Mesenchymal stem cell (in vitro differentiated cells and primary cell): ENCODE measurements around the gene CCL22.

ENCODE experiments used
- DNase-seq: peaks from one replicate; pipeline ENCODE4 v3.0.0-alpha.2; 2013
- H2AFZ ChIP-seq: one replicate; pipeline ENCODE4 v1.6.1; 2013; ENCODE audit warnings: low read depth, mild to moderate bottlenecking, control low read depth, inconsistent platforms, low read length, moderate library complexity
- H2AK5ac ChIP-seq: 2 replicates; pipeline ENCODE4 v1.6.1; 2013; ENCODE audit warnings: low read length, moderate library complexity, mild to moderate bottlenecking, inconsistent platforms; ENCODE audit not compliant: severe bottlenecking
- H2BK120ac ChIP-seq: one replicate; pipeline ENCODE4 v1.6.1; 2013; ENCODE audit warnings: low read depth, mild to moderate bottlenecking, inconsistent platforms, low read length, moderate library complexity
- H2BK12ac ChIP-seq, 2 experiments: one replicate each; pipeline ENCODE4 v1.6.1; 2013; ENCODE audit warnings: inconsistent platforms in 2 of 2, low read length in 2 of 2, mild to moderate bottlenecking in 2 of 2, moderate library complexity in 2 of 2, control low read depth in 1 of 2
- H2BK15ac ChIP-seq: one replicate; pipeline ENCODE4 v1.6.1; 2013; ENCODE audit warnings: mild to moderate bottlenecking, low read depth, inconsistent platforms; ENCODE audit not compliant: poor library complexity, severe bottlenecking
- H2BK5ac ChIP-seq: 2 replicates; pipeline ENCODE4 v1.6.1; 2013; ENCODE audit warnings: low read depth, mild to moderate bottlenecking, low read length, control low read depth, inconsistent platforms; ENCODE audit not compliant: poor library complexity, severe bottlenecking
- H3K14ac ChIP-seq, 2 experiments: one replicate each; pipeline ENCODE4 v1.6.1; 2013; ENCODE audit warnings: inconsistent platforms in 2 of 2, low read length in 2 of 2, control low read depth in 1 of 2, mild to moderate bottlenecking in 1 of 2, moderate library complexity in 1 of 2
- H3K18ac ChIP-seq, 2 experiments: one replicate each; pipeline ENCODE4 v1.6.1; 2013; ENCODE audit warnings: inconsistent platforms in 2 of 2, low read length in 2 of 2, control low read depth in 1 of 2, low read depth in 1 of 2, mild to moderate bottlenecking in 1 of 2
- H3K23ac ChIP-seq, 2 experiments: one replicate each; pipeline ENCODE4 v1.6.1; 2013; ENCODE audit warnings: inconsistent platforms in 2 of 2, low read length in 2 of 2, mild to moderate bottlenecking in 2 of 2, moderate library complexity in 2 of 2, control low read depth in 1 of 2
- H3K27ac ChIP-seq: 2 replicates; pipeline ENCODE4 v1.5.1; 2013; ENCODE audit warnings: mild to moderate bottlenecking, moderate library complexity, low read length, control low read depth, inconsistent platforms; ENCODE audit not compliant: poor library complexity, severe bottlenecking
- H3K27me3 ChIP-seq, 2 experiments: 2 replicates each; pipeline versions ENCODE4 v1.6.1 to v1.7.0; 2013; ENCODE audit warnings: low read length in 2 of 2, mild to moderate bottlenecking in 2 of 2, moderate library complexity in 2 of 2, control low read depth in 1 of 2, inconsistent platforms in 1 of 2; ENCODE audit not compliant: control insufficient read depth in 1 of 2, insufficient read depth in 1 of 2
- H3K36me3 ChIP-seq, 2 experiments: 2 replicates each; pipeline versions ENCODE4 v1.6.1 to v1.7.0; 2013; ENCODE audit warnings: low read length in 2 of 2, control low read depth in 1 of 2, inconsistent platforms in 1 of 2, low read depth in 1 of 2, mild to moderate bottlenecking in 1 of 2; ENCODE audit not compliant: insufficient read depth in 2 of 2, control insufficient read depth in 1 of 2
- H3K4ac ChIP-seq, 2 experiments: one replicate each; pipeline ENCODE4 v1.6.1; 2013; ENCODE audit warnings: inconsistent platforms in 2 of 2, low read length in 2 of 2, mild to moderate bottlenecking in 2 of 2, moderate library complexity in 2 of 2, control low read depth in 1 of 2, low read depth in 1 of 2
- H3K4me1 ChIP-seq: 2 replicates; pipeline ENCODE4 v1.6.1; 2013; ENCODE audit warnings: low read depth, low read length, control low read depth; ENCODE audit not compliant: control insufficient read depth, insufficient read depth
- H3K4me2 ChIP-seq: 2 replicates; pipeline ENCODE4 v1.6.1; 2013; ENCODE audit warnings: low read length, mild to moderate bottlenecking, inconsistent platforms; ENCODE audit not compliant: poor library complexity, severe bottlenecking
- H3K4me3 ChIP-seq, 2 experiments: 2 replicates each; pipeline versions ENCODE4 v1.5.1 to v1.7.0; 2013; ENCODE audit warnings: low read length in 2 of 2, mild to moderate bottlenecking in 2 of 2, control low read depth in 1 of 2, low read depth in 1 of 2; ENCODE audit not compliant: insufficient read depth in 1 of 2
- H3K79me1 ChIP-seq: replicated peaks from 2 replicates; pipeline ENCODE4 v1.6.1; 2013; ENCODE audit warnings: mild to moderate bottlenecking, control low read depth, low read length, inconsistent platforms; ENCODE audit not compliant: poor library complexity, severe bottlenecking
- H3K9ac ChIP-seq: 2 replicates; pipeline ENCODE4 v1.7.0; 2013; ENCODE audit warnings: mild to moderate bottlenecking, low read length, moderate library complexity
- H3K9me3 ChIP-seq: 2 replicates; pipeline ENCODE4 v1.7.0; 2013; ENCODE audit warnings: mild to moderate bottlenecking, low read length; ENCODE audit not compliant: control insufficient read depth
- H4K8ac ChIP-seq: one replicate; pipeline ENCODE4 v1.6.1; 2013; ENCODE audit warnings: inconsistent platforms, mild to moderate bottlenecking, low read length, moderate library complexity
- H4K91ac ChIP-seq: one replicate; pipeline ENCODE4 v1.6.1; 2013; ENCODE audit warnings: mild to moderate bottlenecking, low read length, inconsistent platforms
- WGBS: methylation state at CpG from one replicate; pipeline ENCODE4 v1.1.7; 2013; ENCODE audit warnings: mixed read lengths; 5-methylcytosine and 5-hydroxymethylcytosine counted together

Gene CCL22

GRCh38 chr16:57386381-57386951 lies 27.9 kb downstream of the CCL22 start:
- Histone ChIP-seq H4K91ac (no peak overlapping the region), H3K79me1 (peaks cover 11% of the 10 kb centered on the region), H3K27ac (no peak overlapping the region), H2BK15ac (no peak overlapping the region), H4K8ac (no peak overlapping the region), H3K4me2 (no peak overlapping the region), H2BK120ac (no peak overlapping the region), H2BK12ac (no peak overlapping the region), H3K4me3 (no peak overlapping the region), H3K18ac (no peak overlapping the region), H3K9me3 (no peaks in the 10 kb centered on the region), H3K4me1 (peaks cover 20% of the 10 kb centered on the region), H3K14ac (no peak overlapping the region), H3K27me3 (peaks cover 14 to 25% of the 10 kb centered on the region in 2 experiments), H3K9ac (no peak overlapping the region), H3K36me3 (peaks cover 0 to 23% of the 10 kb centered on the region in 2 experiments), H2AFZ (no peak overlapping the region), H2BK5ac (no peak overlapping the region), H2AK5ac (no peak overlapping the region), H3K23ac (no peak overlapping the region), H3K4ac (peak overlapping the region in 1 of 2 experiments; percentile 6)
- 91% methylated on average over 5 of the region's 5 CpGs for WGBS
- DNase-seq = peak; percentile 71

- Histone ChIP-seq H3K4ac (no peak overlapping the region), H4K91ac (no peak overlapping the region), H2BK12ac (no peak overlapping the region), H3K4me2 (no peak overlapping the region), H3K27me3 (peaks cover 23 to 27% of the 10 kb centered on the region in 2 experiments), H2BK15ac (no peak overlapping the region), H2BK5ac (no peak overlapping the region), H2AK5ac (no peak overlapping the region), H3K9me3 (no peaks in the 10 kb centered on the region), H3K14ac (no peak overlapping the region), H3K4me1 (peaks cover 20% of the 10 kb centered on the region), H4K8ac (no peak overlapping the region), H3K36me3 (peaks cover 0 to 10% of the 10 kb centered on the region in 2 experiments), H3K4me3 (no peak overlapping the region), H3K9ac (no peak overlapping the region), H3K79me1 (peaks cover 2% of the 10 kb centered on the region), H3K23ac (no peak overlapping the region), H3K18ac (no peak overlapping the region), H2AFZ (no peak overlapping the region), H3K27ac (no peak overlapping the region), H2BK120ac (no peak overlapping the region)
- DNase-seq = no peak
- WGBS = 63% methylated on average over 3 of the region's 3 CpGs
Measured at GRCh38 chr16:57387598-57388354, 29.2 kb downstream of the CCL22 start.

GRCh38 chr16:57388359-57389086 lies 29.9 kb downstream of the CCL22 start:
- H3K23ac ChIP-seq = no peak overlapping the region
- peaks cover 0 to 2% of the 10 kb centered on the region in 2 experiments for H3K36me3 ChIP-seq
- no peak overlapping the region for H3K18ac ChIP-seq
- no peak overlapping the region for H2BK15ac ChIP-seq
- DNase-seq = no peak
- no peak overlapping the region for H2BK5ac ChIP-seq
- no peak overlapping the region for H3K4me3 ChIP-seq
- no peak overlapping the region for H3K14ac ChIP-seq
- H2AK5ac ChIP-seq = no peak overlapping the region
- H4K91ac ChIP-seq = no peak overlapping the region
- H3K9me3 ChIP-seq = no peaks in the 10 kb centered on the region
- no peak overlapping the region for H3K4me2 ChIP-seq
- no peak overlapping the region for H3K9ac ChIP-seq
- no peak overlapping the region for H2BK120ac ChIP-seq
- no peak overlapping the region for H3K4ac ChIP-seq
- H3K27me3 ChIP-seq = peaks cover 23 to 30% of the 10 kb centered on the region in 2 experiments
- no peak overlapping the region for H4K8ac ChIP-seq
- no peak overlapping the region for H3K27ac ChIP-seq
- peaks cover 15% of the 10 kb centered on the region for H3K4me1 ChIP-seq
- 89% methylated on average over 7 of the region's 7 CpGs for WGBS
- no peak overlapping the region for H2BK12ac ChIP-seq
- no peak overlapping the region for H2AFZ ChIP-seq
- no peaks in the 10 kb centered on the region for H3K79me1 ChIP-seq

- Histone ChIP-seq H3K18ac (no peak overlapping the region), H3K9me3 (no peaks in the 10 kb centered on the region), H2BK5ac (no peak overlapping the region), H2BK15ac (no peak overlapping the region), H2BK120ac (no peak overlapping the region), H3K14ac (no peak overlapping the region), H3K4me1 (peaks cover 10% of the 10 kb centered on the region), H2BK12ac (no peak overlapping the region), H3K4me3 (no peak overlapping the region), H3K4ac (no peak overlapping the region), H3K27ac (no peak overlapping the region), H3K4me2 (no peak overlapping the region), H3K79me1 (no peaks in the 10 kb centered on the region), H2AFZ (no peak overlapping the region), H4K91ac (no peak overlapping the region), H3K9ac (no peak overlapping the region), H3K23ac (no peak overlapping the region), H3K36me3 (no peaks in the 10 kb centered on the region), H4K8ac (no peak overlapping the region), H2AK5ac (no peak overlapping the region), H3K27me3 (peaks cover 23 to 36% of the 10 kb centered on the region in 2 experiments)
- WGBS = 92% methylated on average over 3 of the region's 3 CpGs
- no peak for DNase-seq
Measured at GRCh38 chr16:57389087-57389468, 30.5 kb downstream of the CCL22 start.
